ENCODE data around the gene EIF3L.

The EIF3L gene

GRCh38 chr22:37930952-37931440 is 81.8 kb downstream of the EIF3L start:
- Histone ChIP-seq H3K79me2 (ENCODE audit: control insufficient read depth, insufficient read depth, low read length, poor library complexity) (no peaks in the 10 kb centered on the region), H4K12ac (ENCODE audit: low read depth, low read length) (no peak overlapping the region), H3K14ac (ENCODE audit: low read length) (no peak overlapping the region), H4K8ac (ENCODE audit: low read depth, low read length) (no peak overlapping the region), H3K79me1 (ENCODE audit: low read length) (peaks cover 2% of the 10 kb centered on the region), H3K4me3 (ENCODE audit: low read depth, low read length) (no peak overlapping the region), H3K9me3 (ENCODE audit: insufficient read depth, low read depth, low read length) (peaks cover 3% of the 10 kb centered on the region), H3K9ac (ENCODE audit: low read length) (no peak overlapping the region), H3K27me3 (ENCODE audit: insufficient read depth, low read length) (no peaks in the 10 kb centered on the region), H3K27ac (ENCODE audit: low read depth, low read length) (no peak overlapping the region), H3K18ac (ENCODE audit: low read length) (no peak overlapping the region), H2AFZ (ENCODE audit: insufficient read depth, low read length, poor library complexity) (no peak overlapping the region), H4K91ac (ENCODE audit: low read depth, low read length) (no peak overlapping the region), H3K23ac (ENCODE audit: low read length) (no peak overlapping the region), H2BK12ac (ENCODE audit: low read length) (no peak overlapping the region), H2BK5ac (ENCODE audit: low read depth, low read length, poor library complexity) (no peak overlapping the region), H3K4me1 (ENCODE audit: control insufficient read depth in 1 of 2, insufficient read depth in 2 of 2, low read length in 2 of 2) (peaks cover 5 to 12% of the 10 kb centered on the region in 2 experiments), H2BK120ac (ENCODE audit: insufficient read depth, low read length, poor library complexity) (no peak overlapping the region), H3K4ac (ENCODE audit: low read depth, low read length) (no peak overlapping the region), H3K36me3 (ENCODE audit: control insufficient read depth in 1 of 2, insufficient read depth in 2 of 2, low read length in 2 of 2) (peaks cover 78 to 79% of the 10 kb centered on the region in 2 experiments), H3K4me2 (ENCODE audit: low read length) (no peak overlapping the region), H2AK5ac (ENCODE audit: low read length) (no peak overlapping the region)
- no CpG with 5 or more reads among the region's 2 CpGs for WGBS (ENCODE audit: extremely low coverage, insufficient coverage, insufficient read length)
- DNase-seq = no peak

DNA sequence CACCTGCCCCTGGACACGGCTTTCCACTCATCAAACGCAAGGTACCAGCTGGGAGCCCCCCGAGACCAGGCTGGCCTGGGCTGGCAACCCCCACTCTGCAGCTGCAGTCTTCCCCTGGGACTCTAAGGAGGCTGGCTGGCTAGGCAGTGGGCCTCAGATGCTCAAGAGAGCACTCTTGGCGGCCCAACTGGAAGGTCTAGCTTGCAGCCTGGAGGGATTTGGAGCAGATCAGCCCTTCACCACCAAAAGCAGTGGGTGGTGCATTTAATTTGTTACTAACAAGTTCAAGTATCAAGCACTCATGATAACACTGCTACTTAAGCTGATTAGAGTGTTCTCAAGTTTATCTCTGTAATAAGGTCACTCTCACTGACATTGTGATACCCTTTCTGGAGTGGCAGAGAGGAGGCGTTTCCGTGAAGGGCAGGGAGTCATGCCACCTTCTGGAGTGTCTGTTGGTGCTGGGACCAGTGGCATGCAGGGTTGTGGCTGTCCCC is 82.7 kb downstream of the EIF3L start:
- no peak overlapping the region for H3K4ac ChIP-seq (ENCODE audit: low read depth, low read length)
- no peak overlapping the region for H2AK5ac ChIP-seq (ENCODE audit: low read length)
- no peak overlapping the region for H3K27ac ChIP-seq (ENCODE audit: low read depth, low read length)
- no peak overlapping the region for H4K91ac ChIP-seq (ENCODE audit: low read depth, low read length)
- peaks cover 3% of the 10 kb centered on the region for H3K9me3 ChIP-seq (ENCODE audit: insufficient read depth, low read depth, low read length)
- H2BK120ac ChIP-seq (ENCODE audit: insufficient read depth, low read length, poor library complexity) = no peak overlapping the region
- H3K9ac ChIP-seq (ENCODE audit: low read length) = no peak overlapping the region
- H4K8ac ChIP-seq (ENCODE audit: low read depth, low read length) = no peak overlapping the region
- H2BK12ac ChIP-seq (ENCODE audit: low read length) = no peak overlapping the region
- H2BK5ac ChIP-seq (ENCODE audit: low read depth, low read length, poor library complexity) = no peak overlapping the region
- H3K79me2 ChIP-seq (ENCODE audit: control insufficient read depth, insufficient read depth, low read length, poor library complexity) = no peaks in the 10 kb centered on the region
- DNase-seq = no peak
- no peak overlapping the region for H3K14ac ChIP-seq (ENCODE audit: low read length)
- H3K36me3 ChIP-seq (ENCODE audit: control insufficient read depth in 1 of 2, insufficient read depth in 2 of 2, low read length in 2 of 2) = peaks cover 76 to 77% of the 10 kb centered on the region in 2 experiments
- H4K12ac ChIP-seq (ENCODE audit: low read depth, low read length) = no peak overlapping the region
- WGBS (ENCODE audit: extremely low coverage, insufficient coverage, insufficient read length) = no CpG with 5 or more reads among the region's 6 CpGs
- H3K79me1 ChIP-seq (ENCODE audit: low read length) = peaks cover 2% of the 10 kb centered on the region
- H3K4me3 ChIP-seq (ENCODE audit: low read depth, low read length) = no peak overlapping the region
- peaks cover 5 to 12% of the 10 kb centered on the region in 2 experiments for H3K4me1 ChIP-seq (ENCODE audit: control insufficient read depth in 1 of 2, insufficient read depth in 2 of 2, low read length in 2 of 2)
- no peaks in the 10 kb centered on the region for H3K27me3 ChIP-seq (ENCODE audit: insufficient read depth, low read length)
- no peak overlapping the region for H2AFZ ChIP-seq (ENCODE audit: insufficient read depth, low read length, poor library complexity)
- no peak overlapping the region for H3K4me2 ChIP-seq (ENCODE audit: low read length)
- H3K23ac ChIP-seq (ENCODE audit: low read length) = no peak overlapping the region
- no peak overlapping the region for H3K18ac ChIP-seq (ENCODE audit: low read length)

DNA sequence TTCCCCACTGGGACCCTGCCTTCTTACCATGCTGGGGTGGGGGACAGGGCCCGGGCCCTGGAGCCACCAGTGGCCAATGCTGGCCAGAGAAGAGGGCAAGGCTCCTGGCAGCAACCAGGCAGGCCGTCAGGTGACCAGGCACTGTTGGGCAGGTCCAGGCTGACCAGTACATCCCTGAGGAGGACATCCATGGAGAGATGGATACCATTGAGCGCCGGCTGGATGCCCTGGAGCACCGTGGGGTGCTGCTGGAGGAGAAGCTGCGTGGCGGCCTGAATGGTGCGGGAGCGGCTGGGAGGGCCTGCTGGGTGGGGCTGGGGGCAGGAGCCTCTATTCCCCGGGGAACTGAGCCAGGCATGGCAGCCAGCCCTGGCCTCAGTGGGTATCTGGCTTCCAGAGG is 83.2 kb downstream of the EIF3L start:
- no peak overlapping the region for H4K8ac ChIP-seq (ENCODE audit: low read depth, low read length)
- no peak overlapping the region for H2AFZ ChIP-seq (ENCODE audit: insufficient read depth, low read length, poor library complexity)
- H3K9ac ChIP-seq (ENCODE audit: low read length) = peak overlapping the region; percentile 19
- H3K18ac ChIP-seq (ENCODE audit: low read length) = no peak overlapping the region
- H3K23ac ChIP-seq (ENCODE audit: low read length) = no peak overlapping the region
- H4K12ac ChIP-seq (ENCODE audit: low read depth, low read length) = no peak overlapping the region
- H3K14ac ChIP-seq (ENCODE audit: low read length) = no peak overlapping the region
- H3K4me1 ChIP-seq (ENCODE audit: control insufficient read depth in 1 of 2, insufficient read depth in 2 of 2, low read length in 2 of 2) = peaks cover 5 to 12% of the 10 kb centered on the region in 2 experiments
- no CpG with 5 or more reads among the region's 10 CpGs for WGBS (ENCODE audit: extremely low coverage, insufficient coverage, insufficient read length)
- H2BK120ac ChIP-seq (ENCODE audit: insufficient read depth, low read length, poor library complexity) = no peak overlapping the region
- no peaks in the 10 kb centered on the region for H3K27me3 ChIP-seq (ENCODE audit: insufficient read depth, low read length)
- H2BK5ac ChIP-seq (ENCODE audit: low read depth, low read length, poor library complexity) = no peak overlapping the region
- H3K27ac ChIP-seq (ENCODE audit: low read depth, low read length) = no peak overlapping the region
- H3K79me1 ChIP-seq (ENCODE audit: low read length) = peaks cover 2% of the 10 kb centered on the region
- H3K79me2 ChIP-seq (ENCODE audit: control insufficient read depth, insufficient read depth, low read length, poor library complexity) = no peaks in the 10 kb centered on the region
- H2AK5ac ChIP-seq (ENCODE audit: low read length) = no peak overlapping the region
- H4K91ac ChIP-seq (ENCODE audit: low read depth, low read length) = no peak overlapping the region
- no peak for DNase-seq
- peaks cover 76 to 77% of the 10 kb centered on the region in 2 experiments for H3K36me3 ChIP-seq (ENCODE audit: control insufficient read depth in 1 of 2, insufficient read depth in 2 of 2, low read length in 2 of 2)
- H3K4ac ChIP-seq (ENCODE audit: low read depth, low read length) = no peak overlapping the region
- no peak overlapping the region for H3K4me2 ChIP-seq (ENCODE audit: low read length)
- H3K9me3 ChIP-seq (ENCODE audit: insufficient read depth, low read depth, low read length) = peaks cover 3% of the 10 kb centered on the region
- no peak overlapping the region for H3K4me3 ChIP-seq (ENCODE audit: low read depth, low read length)
- H2BK12ac ChIP-seq (ENCODE audit: low read length) = no peak overlapping the region

- H3K4me2 ChIP-seq (ENCODE audit: low read length) = no peak overlapping the region
- H4K91ac ChIP-seq (ENCODE audit: low read depth, low read length) = no peak overlapping the region
- H3K4me3 ChIP-seq (ENCODE audit: low read depth, low read length) = no peak overlapping the region
- WGBS (ENCODE audit: extremely low coverage, insufficient coverage, insufficient read length) = no CpG with 5 or more reads among the region's 21 CpGs
- no peak overlapping the region for H3K9ac ChIP-seq (ENCODE audit: low read length)
- H3K79me1 ChIP-seq (ENCODE audit: low read length) = peaks cover 2% of the 10 kb centered on the region
- no peak overlapping the region for H3K23ac ChIP-seq (ENCODE audit: low read length)
- H2AFZ ChIP-seq (ENCODE audit: insufficient read depth, low read length, poor library complexity) = no peak overlapping the region
- H3K9me3 ChIP-seq (ENCODE audit: insufficient read depth, low read depth, low read length) = peaks cover 3% of the 10 kb centered on the region
- H3K27ac ChIP-seq (ENCODE audit: low read depth, low read length) = no peak overlapping the region
- no peak overlapping the region for H2AK5ac ChIP-seq (ENCODE audit: low read length)
- no peak overlapping the region for H3K18ac ChIP-seq (ENCODE audit: low read length)
- H3K36me3 ChIP-seq (ENCODE audit: control insufficient read depth in 1 of 2, insufficient read depth in 2 of 2, low read length in 2 of 2) = peaks cover 77 to 78% of the 10 kb centered on the region in 2 experiments
- no peak overlapping the region for H2BK12ac ChIP-seq (ENCODE audit: low read length)
- H3K4me1 ChIP-seq (ENCODE audit: control insufficient read depth in 1 of 2, insufficient read depth in 2 of 2, low read length in 2 of 2) = peaks cover 5 to 12% of the 10 kb centered on the region in 2 experiments
- no peaks in the 10 kb centered on the region for H3K79me2 ChIP-seq (ENCODE audit: control insufficient read depth, insufficient read depth, low read length, poor library complexity)
- H2BK120ac ChIP-seq (ENCODE audit: insufficient read depth, low read length, poor library complexity) = no peak overlapping the region
- H3K4ac ChIP-seq (ENCODE audit: low read depth, low read length) = no peak overlapping the region
- H3K27me3 ChIP-seq (ENCODE audit: insufficient read depth, low read length) = no peaks in the 10 kb centered on the region
- H4K12ac ChIP-seq (ENCODE audit: low read depth, low read length) = no peak overlapping the region
- no peak overlapping the region for H4K8ac ChIP-seq (ENCODE audit: low read depth, low read length)
- peak; percentile 27 to 53 for DNase-seq
- no peak overlapping the region for H2BK5ac ChIP-seq (ENCODE audit: low read depth, low read length, poor library complexity)
- no peak overlapping the region for H3K14ac ChIP-seq (ENCODE audit: low read length)
These were observed 83.8 kb downstream of the EIF3L start for GRCh38 chr22:37932821-37933578.

Data from trophoblast cell (in vitro differentiated cells and primary cell).